ENCODE measurements around the gene MXI1. TPM values are rescaled to one million over a fixed set of nuclear protein-coding genes. Genes with fewer than 3 reads are reported as not detected.
A peak's percentile ranks its signal among the peaks of the same experiment; 100 is the strongest.

MXI1 gene
- total RNA-seq, 1 experiment from 2014 or later: 19.5 TPM

DNA sequence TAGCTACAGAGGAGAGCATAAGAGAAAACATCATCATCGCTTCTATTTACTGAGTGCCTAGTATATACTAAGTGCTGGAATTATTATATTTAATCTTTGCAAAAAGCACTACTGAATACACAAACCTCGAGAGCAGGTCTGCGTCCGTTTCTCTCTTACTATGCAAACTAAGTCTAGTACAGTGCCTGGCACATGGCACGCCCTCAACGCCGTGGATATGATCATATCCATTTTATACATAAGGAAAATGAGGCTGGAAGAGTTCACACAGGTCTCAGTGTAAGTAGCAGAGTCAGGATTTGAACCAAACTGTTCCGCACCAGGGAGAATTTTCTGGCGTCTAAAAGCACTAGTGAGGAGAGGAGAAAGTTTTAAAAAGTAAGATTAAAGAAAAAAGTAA, 17.6 kb downstream of the MXI1 start:
- intact Hi-C loops (cut with micrococcal nuclease): loop anchor here (1.0 to 10.0 kb wide), 2 partner anchors 14 to 340 kb away; no protein-coding TSS in a partner anchor
- H3K36me3 Mint-ChIP-seq (ENCODE audit: insufficient read depth, unreplicated experiment): peaks cover 9% of the 10 kb centered on the region
- peak overlapping the region; percentile 81 for H3K4me3 Mint-ChIP-seq (ENCODE audit: unreplicated experiment)
- H3K27ac Mint-ChIP-seq (ENCODE audit: low read depth, unreplicated experiment): peak overlapping the region; percentile 67
- DNase-seq (ENCODE audit: unreplicated experiment): no peak
- H3K4me1 Mint-ChIP-seq (ENCODE audit: insufficient read depth, unreplicated experiment): peaks cover 33% of the 10 kb centered on the region
- TF ChIP-seq, protein P1, sequence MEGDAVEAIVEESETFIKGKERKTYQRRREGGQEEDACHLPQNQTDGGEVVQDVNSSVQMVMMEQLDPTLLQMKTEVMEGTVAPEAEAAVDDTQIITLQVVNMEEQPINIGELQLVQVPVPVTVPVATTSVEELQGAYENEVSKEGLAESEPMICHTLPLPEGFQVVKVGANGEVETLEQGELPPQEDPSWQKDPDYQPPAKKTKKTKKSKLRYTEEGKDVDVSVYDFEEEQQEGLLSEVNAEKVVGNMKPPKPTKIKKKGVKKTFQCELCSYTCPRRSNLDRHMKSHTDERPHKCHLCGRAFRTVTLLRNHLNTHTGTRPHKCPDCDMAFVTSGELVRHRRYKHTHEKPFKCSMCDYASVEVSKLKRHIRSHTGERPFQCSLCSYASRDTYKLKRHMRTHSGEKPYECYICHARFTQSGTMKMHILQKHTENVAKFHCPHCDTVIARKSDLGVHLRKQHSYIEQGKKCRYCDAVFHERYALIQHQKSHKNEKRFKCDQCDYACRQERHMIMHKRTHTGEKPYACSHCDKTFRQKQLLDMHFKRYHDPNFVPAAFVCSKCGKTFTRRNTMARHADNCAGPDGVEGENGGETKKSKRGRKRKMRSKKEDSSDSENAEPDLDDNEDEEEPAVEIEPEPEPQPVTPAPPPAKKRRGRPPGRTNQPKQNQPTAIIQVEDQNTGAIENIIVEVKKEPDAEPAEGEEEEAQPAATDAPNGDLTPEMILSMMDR (IDR thresholded peaks at IDR 0.05; ENCODE audit: unreplicated experiment): no peak
- BruUV-seq (replicated peaks): no TSS peak
- ChIA-PET CTCF (interaction anchor here (0.5 to 7.7 kb wide), 11 partner anchors 13 to 218 kb away, joined by 3 to 120 read pairs (median 5); partner anchors contain the start of gene MXI1), POLR2A (interaction anchor here (1.0 to 12.0 kb wide), 9 partner anchors 9 to 87 kb away, joined by 3 to 288 read pairs (median 4); partner anchors contain the start of gene MXI1)
- H3K9me3 Mint-ChIP-seq (ENCODE audit: unreplicated experiment): no peaks in the 10 kb centered on the region
- no peaks in the 10 kb centered on the region for H3K27me3 Mint-ChIP-seq (ENCODE audit: insufficient read depth, unreplicated experiment)

DNA sequence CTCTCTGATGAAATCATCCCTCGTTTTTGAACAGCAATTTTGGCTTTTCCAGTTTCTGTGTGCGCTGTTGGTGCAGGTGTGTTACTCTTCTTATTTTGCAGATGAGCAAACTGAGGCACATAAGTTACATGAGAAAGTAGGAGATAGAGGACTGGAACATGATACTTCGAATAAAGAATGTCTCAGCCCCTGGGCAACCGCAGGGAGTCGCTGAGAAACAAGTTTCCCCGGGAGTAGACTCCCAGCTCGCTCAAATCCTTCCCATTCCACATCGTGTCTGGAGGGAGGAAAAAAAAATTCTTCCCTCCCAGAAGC, 18.0 kb downstream of the MXI1 start:
- BruUV-seq (replicated peaks): no TSS peak
- Mint-ChIP-seq H3K36me3 (ENCODE audit: insufficient read depth, unreplicated experiment) (peaks cover 13% of the 10 kb centered on the region), H3K27me3 (ENCODE audit: insufficient read depth, unreplicated experiment) (no peaks in the 10 kb centered on the region), H3K9me3 (ENCODE audit: unreplicated experiment) (no peaks in the 10 kb centered on the region), H3K4me3 (ENCODE audit: unreplicated experiment) (peak overlapping the region; percentile 81), H3K4me1 (ENCODE audit: insufficient read depth, unreplicated experiment) (peaks cover 33% of the 10 kb centered on the region), H3K27ac (ENCODE audit: low read depth, unreplicated experiment) (peak overlapping the region; percentile 67)
- ChIA-PET CTCF (interaction anchor here (0.7 to 7.7 kb wide), 7 partner anchors 13 to 101 kb away, joined by 3 to 120 read pairs (median 6); partner anchors contain the start of gene MXI1), POLR2A (interaction anchor here (1.0 to 12.0 kb wide), 7 partner anchors 9 to 87 kb away, joined by 3 to 288 read pairs (median 4); partner anchors contain the start of gene MXI1)
- TF ChIP-seq, protein P1 (IDR thresholded peaks at IDR 0.05; ENCODE audit: unreplicated experiment): no peak
- intact Hi-C loops (cut with micrococcal nuclease): loop anchor here (1.0 to 10.0 kb wide), 2 partner anchors 14 to 341 kb away; no protein-coding TSS in a partner anchor
- DNase-seq (ENCODE audit: unreplicated experiment): no peak

- TF ChIP-seq, protein P1 (IDR thresholded peaks at IDR 0.05; ENCODE audit: unreplicated experiment): peak; percentile 63
- Mint-ChIP-seq H3K4me1 (ENCODE audit: insufficient read depth, unreplicated experiment) (peaks cover 33% of the 10 kb centered on the region), H3K27me3 (ENCODE audit: insufficient read depth, unreplicated experiment) (no peaks in the 10 kb centered on the region), H3K9me3 (ENCODE audit: unreplicated experiment) (no peaks in the 10 kb centered on the region), H3K36me3 (ENCODE audit: insufficient read depth, unreplicated experiment) (peaks cover 17% of the 10 kb centered on the region), H3K4me3 (ENCODE audit: unreplicated experiment) (peak overlapping the region; percentile 81), H3K27ac (ENCODE audit: low read depth, unreplicated experiment) (peak overlapping the region; percentile 67)
- ChIA-PET POLR2A (interaction anchor here (0.6 to 12.0 kb wide), 8 partner anchors 10 to 88 kb away, joined by 3 to 288 read pairs (median 4); partner anchors contain the start of gene MXI1), CTCF (interaction anchor here (0.8 to 7.7 kb wide), 6 partner anchors 13 to 101 kb away, joined by 3 to 120 read pairs (median 12); partner anchors contain the start of gene MXI1)
- DNase-seq (ENCODE audit: unreplicated experiment): peak; percentile 92
- intact Hi-C loops (cut with micrococcal nuclease): loop anchor here (1.0 to 10.0 kb wide), 5 partner anchors 15 to 341 kb away; no protein-coding TSS in a partner anchor
- no TSS peak for BruUV-seq (replicated peaks)
These were observed 18.5 kb downstream of the MXI1 start for GRCh38 chr10:110225756-110226542.

DNA sequence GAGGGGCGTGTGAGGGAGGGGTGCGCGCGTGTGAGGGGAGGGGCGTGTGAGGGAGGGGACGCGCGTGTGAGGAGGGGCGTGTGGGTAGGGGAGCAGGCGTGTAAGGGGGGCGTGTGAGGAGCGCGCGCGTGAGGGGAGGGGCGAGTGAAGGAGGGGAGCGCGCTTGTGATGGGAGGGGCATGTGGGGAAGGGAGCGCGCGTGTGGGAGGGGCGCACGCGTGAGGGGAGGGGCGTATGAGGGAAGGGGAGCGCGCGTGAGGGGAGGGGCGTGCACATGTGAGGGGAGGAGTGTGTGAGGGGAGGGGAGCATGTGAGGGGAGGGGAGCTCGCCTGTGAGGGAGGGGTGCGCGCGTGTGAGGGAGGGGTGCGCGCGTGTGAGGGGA, 19.1 kb downstream of the MXI1 start:
- H3K9me3 Mint-ChIP-seq (ENCODE audit: unreplicated experiment): no peaks in the 10 kb centered on the region
- no peaks in the 10 kb centered on the region for H3K27me3 Mint-ChIP-seq (ENCODE audit: insufficient read depth, unreplicated experiment)
- peaks cover 33% of the 10 kb centered on the region for H3K4me1 Mint-ChIP-seq (ENCODE audit: insufficient read depth, unreplicated experiment)
- ChIA-PET POLR2A (interaction anchor here (0.6 to 12.0 kb wide), 4 partner anchors 13 to 78 kb away, joined by 3 to 288 read pairs (median 5); partner anchors contain the start of gene MXI1), CTCF (interaction anchor here (3.8 to 7.7 kb wide), 2 partner anchors 17 to 85 kb away, joined by 24 to 120 read pairs; partner anchors contain the start of gene MXI1)
- BruUV-seq (replicated peaks): no TSS peak
- H3K4me3 Mint-ChIP-seq (ENCODE audit: unreplicated experiment): peak overlapping the region; percentile 81
- DNase-seq (ENCODE audit: unreplicated experiment): peak; percentile 90
- intact Hi-C loops (cut with micrococcal nuclease): loop anchor here (1.0 to 10.0 kb wide), 4 partner anchors 52 to 342 kb away; no protein-coding TSS in a partner anchor
- peak overlapping the region; percentile 67 for H3K27ac Mint-ChIP-seq (ENCODE audit: low read depth, unreplicated experiment)
- H3K36me3 Mint-ChIP-seq (ENCODE audit: insufficient read depth, unreplicated experiment): peaks cover 19% of the 10 kb centered on the region
- TF ChIP-seq, protein P1 (IDR thresholded peaks at IDR 0.05; ENCODE audit: unreplicated experiment): no peak

Data from MCF 10A (cell line).